ENCODE results near the gene NLRC3.

The NLRC3 gene

DNA sequence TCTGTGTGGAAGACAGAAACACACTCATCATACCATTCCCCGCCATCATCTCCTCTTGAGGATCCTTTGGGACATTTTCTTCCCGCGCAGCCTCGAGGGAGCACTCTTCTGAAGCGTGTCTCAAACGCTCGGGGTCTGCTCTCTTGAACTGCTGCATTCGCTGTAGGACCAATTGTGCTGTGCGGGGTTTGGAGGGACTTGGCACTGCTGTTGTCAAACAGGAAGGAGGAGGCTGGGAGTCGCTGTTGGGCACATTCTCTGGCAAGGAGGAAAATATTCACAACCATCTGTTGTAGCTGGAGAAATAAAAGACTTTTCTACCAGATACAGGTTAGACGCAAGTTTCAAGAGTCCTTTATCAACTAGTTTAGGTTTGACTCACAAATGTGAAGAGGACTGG is 29.2 kb upstream of the NLRC3 start:
- no peak for TF ChIP-seq ZNF274 (IDR thresholded peaks at IDR 0.05; ENCODE audit: low read depth, low read length)
- H3K4me3 ChIP-seq (ENCODE audit: low read length): no peak overlapping the region

DNA sequence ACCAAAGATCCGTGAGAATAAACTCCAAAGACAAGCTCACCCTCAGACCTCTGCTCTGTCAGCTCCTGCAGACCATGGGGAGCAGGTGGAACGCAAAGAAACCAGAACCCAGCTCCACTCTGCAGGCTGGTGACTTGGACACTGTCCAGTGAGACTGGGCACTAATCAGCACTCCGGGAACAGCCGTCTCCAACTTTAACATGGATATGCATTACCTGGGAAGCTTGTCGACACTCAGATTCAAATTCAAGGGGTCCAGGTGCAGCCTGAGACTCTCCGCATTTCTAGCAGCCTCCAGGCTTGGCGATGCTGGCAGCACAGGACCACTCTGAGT is 25.1 kb upstream of the NLRC3 start:
- no peak overlapping the region for H3K4me3 ChIP-seq (ENCODE audit: low read length)
- TF ChIP-seq ZNF274 (IDR thresholded peaks at IDR 0.05; ENCODE audit: low read depth, low read length): no peak

DNA sequence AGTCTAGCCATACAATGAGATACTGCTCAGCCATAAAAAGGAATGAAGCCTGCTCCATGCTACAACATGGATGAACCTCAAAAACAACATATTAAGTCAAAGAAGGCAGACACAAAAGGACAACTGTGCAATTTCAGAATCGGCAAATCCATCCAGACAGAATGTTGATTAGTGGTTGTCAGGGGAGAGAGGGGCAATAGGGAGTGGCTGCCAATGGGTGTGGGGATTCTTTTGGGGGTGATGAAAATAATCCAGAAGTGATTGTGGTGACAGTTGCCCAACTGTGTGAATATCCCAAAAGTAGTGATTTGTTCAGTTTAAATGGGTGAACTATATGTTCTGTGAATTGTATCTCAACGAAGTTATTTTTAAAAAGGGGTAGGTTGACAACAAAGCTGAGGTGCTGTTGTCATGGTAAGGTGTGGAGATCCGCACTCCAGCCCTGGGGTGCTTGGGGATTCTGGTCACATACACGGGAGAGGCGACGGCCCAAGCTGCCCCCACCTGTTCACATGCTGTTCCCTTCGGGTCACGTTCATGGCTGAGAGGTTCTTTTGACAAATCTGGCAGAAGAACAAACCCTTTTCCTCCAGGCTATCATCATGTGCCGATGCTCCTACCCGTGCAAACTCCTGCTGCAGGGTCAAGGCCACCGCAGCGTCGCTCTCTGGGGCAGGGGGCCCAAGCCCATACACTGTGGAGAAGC is 24.6 kb upstream of the NLRC3 start:
- no peak for TF ChIP-seq ZNF274 (IDR thresholded peaks at IDR 0.05; ENCODE audit: low read depth, low read length)
- no peak overlapping the region for H3K4me3 ChIP-seq (ENCODE audit: low read length)

DNA sequence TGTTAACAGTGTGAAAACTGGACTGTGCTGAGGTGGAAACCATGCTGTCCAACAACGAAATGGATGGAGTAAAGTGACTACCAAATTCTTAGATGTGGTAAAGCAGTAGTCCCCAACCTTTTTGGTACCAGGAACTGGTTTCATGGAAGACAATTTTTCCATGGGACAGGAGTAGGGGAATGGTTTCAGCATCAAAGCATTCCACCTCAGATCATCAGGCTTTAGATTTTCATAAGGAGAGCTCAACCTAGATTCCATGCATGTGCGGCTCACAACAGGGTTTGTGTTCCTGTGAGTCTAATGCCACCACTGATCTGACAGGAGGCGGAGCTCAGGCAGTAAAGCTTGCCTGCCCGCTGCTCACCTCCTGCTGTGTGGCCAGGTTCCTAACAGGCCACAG is 22.7 kb upstream of the NLRC3 start:
- H3K4me3 ChIP-seq (ENCODE audit: low read length): no peak overlapping the region
- TF ChIP-seq ZNF274 (IDR thresholded peaks at IDR 0.05; ENCODE audit: low read depth, low read length): no peak

DNA sequence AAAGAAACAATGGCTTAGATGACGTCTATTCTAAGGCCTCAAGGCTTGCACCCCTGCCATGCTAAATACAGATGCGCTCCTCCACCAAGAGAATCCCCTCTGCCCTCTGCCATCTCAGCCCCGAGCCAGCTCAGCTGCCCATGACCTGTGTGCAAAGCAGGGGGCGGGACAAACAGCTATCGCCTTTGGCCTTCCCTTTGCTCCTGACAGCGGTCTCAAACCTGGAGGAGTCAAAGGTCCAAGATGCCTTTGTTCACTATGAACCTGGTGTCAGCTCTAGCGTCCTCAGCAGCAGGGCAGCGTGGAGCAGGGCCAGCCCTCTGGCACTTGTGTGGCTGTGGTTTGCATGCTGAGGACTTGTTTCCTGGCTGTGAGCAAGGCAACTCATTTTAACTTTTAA is 21.9 kb upstream of the NLRC3 start:
- TF ChIP-seq ZNF274 (IDR thresholded peaks at IDR 0.05; ENCODE audit: low read depth, low read length): no peak
- no peak overlapping the region for H3K4me3 ChIP-seq (ENCODE audit: low read length)

DNA sequence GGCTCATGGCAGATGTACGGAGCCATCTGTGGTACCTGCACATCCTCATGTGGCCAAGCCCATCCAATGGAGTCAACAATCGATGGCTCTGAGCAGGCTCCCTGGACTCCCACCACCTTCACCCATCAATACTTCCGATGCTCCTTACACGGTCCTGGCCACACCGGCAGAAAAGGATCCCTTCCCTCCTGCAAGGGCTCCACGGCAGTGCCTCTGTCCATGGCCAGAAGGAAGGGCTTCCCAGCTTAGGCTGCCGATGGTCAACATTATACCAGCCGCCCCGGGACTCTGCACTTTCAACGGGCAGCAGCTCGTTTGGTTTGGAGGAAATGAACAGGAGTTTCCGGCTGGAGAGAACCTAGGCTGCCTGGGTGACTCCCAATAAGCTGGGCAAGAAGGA is 21.0 kb upstream of the NLRC3 start:
- H3K4me3 ChIP-seq (ENCODE audit: low read length): no peak overlapping the region
- no peak for TF ChIP-seq ZNF274 (IDR thresholded peaks at IDR 0.05; ENCODE audit: low read depth, low read length)

DNA sequence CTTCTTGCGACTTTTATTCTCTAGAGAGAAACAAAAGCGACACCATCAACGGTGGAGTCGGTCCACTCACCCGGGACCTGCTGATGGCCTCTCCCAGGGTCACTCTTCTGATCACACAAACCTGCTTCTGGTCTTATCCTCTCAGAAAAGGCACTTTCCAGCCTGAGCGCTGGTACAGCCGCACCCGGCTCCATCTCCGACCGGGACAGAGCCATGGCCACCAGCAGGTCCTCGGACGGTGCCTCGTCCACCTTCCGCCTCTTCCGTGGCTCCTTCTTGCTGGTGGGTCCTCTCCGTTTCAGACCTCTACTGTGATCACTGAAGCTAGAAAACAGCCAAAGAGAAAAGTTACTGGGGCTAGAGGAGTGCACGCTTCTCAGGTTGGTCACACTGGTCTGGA is 20.5 kb upstream of the NLRC3 start:
- no peak overlapping the region for H3K4me3 ChIP-seq (ENCODE audit: low read length)
- no peak for TF ChIP-seq ZNF274 (IDR thresholded peaks at IDR 0.05; ENCODE audit: low read depth, low read length)

DNA sequence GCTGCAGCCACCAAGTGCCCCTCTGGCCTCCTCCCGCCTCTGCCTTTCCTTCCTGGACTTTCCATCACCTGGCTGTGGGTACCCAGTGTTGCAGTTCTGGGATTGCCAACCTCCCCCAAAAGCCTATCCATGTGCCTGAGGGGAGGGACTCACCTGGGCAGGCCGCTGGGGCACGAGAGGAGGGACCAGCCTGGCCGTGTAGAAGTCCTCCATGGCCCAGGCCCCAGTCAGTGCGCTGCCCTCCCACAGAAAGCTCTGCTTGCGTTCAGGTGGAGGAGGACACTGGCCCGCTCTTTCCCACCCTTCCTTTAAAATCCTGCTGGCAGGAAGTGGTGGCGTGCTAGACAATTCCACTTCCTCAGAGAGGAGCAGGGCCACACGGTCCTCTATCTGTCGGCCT is 20.0 kb upstream of the NLRC3 start:
- H3K4me3 ChIP-seq (ENCODE audit: low read length): no peak overlapping the region
- no peak for TF ChIP-seq ZNF274 (IDR thresholded peaks at IDR 0.05; ENCODE audit: low read depth, low read length)

DNA sequence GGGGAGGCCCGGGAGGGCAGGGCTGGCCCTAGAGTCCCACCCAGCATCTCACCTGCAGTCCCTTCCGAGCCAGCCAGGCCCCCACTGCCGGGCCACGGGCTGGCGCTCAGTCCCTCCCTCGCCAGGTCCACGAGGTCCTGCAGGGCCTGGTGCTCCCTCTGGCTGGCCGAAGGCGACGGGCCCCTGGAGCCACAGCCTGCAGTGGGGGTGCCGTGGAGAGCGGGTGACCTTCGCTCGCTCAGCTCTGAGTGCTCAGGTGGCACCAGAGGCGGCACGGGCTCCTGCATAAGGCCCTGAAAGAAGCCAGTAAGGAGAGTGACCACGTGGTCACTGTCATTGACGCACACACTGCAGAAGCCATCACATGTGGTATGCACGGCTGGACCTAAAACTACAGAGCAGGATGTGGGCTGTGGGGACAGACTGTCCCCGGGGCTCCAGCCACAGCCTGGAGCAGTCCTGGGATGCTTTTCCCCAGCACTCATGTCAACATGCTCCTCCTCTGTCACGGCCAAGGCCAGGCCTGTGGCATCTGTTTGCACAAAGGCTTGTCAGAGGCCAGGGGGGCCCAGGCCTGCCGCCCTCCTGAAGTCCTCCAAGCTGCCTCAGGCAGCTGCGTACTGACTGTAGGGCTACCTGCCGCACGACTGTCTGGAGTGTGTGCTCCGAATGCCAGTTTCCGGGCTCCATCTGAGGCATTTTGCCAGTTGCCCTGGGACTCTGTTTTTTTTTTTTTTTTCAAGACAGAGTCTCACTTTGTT is 19.1 kb upstream of the NLRC3 start:
- TF ChIP-seq ZNF274 (IDR thresholded peaks at IDR 0.05; ENCODE audit: low read depth, low read length): no peak
- no peak overlapping the region for H3K4me3 ChIP-seq (ENCODE audit: low read length)

DNA sequence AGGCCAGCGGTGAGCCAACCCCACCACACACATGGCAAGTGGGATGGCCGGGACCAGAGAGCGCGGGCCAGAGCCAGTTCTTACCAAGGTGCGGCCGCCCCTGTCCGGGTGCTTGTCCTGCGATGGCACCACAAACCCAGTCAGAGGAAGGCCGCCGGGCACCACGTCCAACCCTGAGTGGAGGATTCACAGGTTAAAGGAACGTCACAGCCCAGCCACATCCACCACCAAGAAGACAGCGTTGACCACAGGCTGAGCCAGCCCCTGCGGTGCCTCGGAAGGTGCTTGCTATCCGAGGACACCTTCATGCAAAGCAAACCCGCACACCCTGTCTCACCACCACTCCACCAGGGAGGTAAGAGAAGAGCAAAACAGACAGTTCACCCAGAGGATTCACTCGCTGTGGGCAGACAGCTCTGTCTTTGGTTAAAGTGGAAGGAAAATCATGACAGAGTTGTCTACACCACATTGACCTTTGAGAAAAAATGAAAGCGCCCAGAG is 18.4 kb upstream of the NLRC3 start:
- TF ChIP-seq ZNF274 (IDR thresholded peaks at IDR 0.05; ENCODE audit: low read depth, low read length): no peak
- H3K4me3 ChIP-seq (ENCODE audit: low read length): no peak overlapping the region

DNA sequence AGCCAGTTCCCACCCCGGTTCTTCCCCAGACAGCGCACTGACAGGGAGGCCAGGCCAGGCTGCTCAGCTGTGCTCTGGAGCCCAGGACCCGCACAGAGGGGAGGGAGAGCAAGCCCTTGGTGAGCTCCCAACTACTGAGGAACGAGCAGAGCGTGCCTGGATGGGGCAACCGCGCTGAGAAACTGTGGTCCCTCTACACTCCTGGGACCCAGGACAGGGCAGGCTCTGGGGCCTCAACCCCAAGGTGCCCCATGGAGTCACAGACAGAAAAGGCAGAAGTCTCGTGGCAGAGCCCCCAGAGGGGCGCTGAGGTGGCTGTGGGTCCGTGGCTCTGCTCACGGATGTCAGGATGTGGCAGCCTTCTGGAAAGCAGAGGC is 17.9 kb upstream of the NLRC3 start:
- H3K4me3 ChIP-seq (ENCODE audit: low read length): no peak overlapping the region
- no peak for TF ChIP-seq ZNF274 (IDR thresholded peaks at IDR 0.05; ENCODE audit: low read depth, low read length)

DNA sequence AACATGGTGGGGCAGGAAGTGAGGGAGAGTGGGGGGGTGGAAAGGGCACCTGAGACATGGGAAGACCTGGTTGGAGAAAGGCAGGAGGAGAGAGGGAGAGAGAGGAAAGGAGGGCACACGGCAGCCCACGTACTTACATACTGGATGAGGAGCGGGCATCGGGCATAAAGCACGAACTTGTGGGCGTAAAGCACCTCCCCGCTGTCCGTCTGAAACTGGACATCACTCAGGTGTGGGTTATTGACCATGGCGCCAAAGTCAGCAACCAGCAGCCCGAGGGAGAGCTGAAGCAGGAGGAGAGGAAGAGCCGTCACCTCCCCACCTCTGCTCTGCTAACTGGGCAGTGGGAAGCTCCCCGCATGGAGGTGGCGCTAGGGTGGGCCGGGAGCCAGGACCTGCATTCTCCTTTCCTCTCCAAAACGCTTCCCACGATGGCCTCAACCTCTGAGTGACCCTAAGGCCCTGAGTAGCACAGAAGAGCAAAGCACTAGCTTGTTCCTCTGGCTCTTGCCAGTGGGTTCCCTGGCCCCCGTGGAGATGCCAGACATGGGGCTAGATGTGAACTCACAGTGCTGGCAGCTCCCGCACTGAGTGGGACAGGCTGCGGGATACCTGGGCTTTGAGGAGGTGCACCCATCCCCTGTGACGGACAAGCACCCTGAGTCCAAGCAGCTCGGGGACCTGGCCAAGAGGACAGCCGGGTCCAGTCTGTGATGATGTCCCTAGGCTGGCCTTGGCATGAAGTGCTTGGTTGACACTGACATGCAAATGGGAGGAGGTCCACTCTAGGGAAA is 17.3 kb upstream of the NLRC3 start:
- H3K4me3 ChIP-seq (ENCODE audit: low read length): no peak overlapping the region
- no peak for TF ChIP-seq ZNF274 (IDR thresholded peaks at IDR 0.05; ENCODE audit: low read depth, low read length)

DNA sequence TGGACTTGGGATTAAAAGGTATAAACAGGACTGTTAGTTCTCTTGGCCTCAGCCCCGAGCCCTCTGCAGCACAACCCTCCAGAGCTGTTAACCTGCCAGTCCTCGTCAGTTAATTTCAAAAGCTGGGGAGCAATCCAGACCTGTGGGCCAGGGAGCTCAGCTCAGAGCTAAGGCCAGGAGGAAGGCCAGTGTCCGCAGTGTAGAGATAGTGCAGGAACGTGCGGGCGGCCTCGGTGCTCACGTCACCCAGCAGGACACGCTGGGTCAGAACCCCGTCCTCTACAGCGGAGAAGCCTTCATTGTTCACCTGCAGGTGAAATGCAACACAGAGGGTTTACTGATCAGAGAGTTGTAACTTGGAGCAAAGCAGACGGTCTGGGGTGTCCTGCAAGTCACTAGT is 15.4 kb upstream of the NLRC3 start:
- TF ChIP-seq ZNF274 (IDR thresholded peaks at IDR 0.05; ENCODE audit: low read depth, low read length): no peak
- no peak overlapping the region for H3K4me3 ChIP-seq (ENCODE audit: low read length)

DNA sequence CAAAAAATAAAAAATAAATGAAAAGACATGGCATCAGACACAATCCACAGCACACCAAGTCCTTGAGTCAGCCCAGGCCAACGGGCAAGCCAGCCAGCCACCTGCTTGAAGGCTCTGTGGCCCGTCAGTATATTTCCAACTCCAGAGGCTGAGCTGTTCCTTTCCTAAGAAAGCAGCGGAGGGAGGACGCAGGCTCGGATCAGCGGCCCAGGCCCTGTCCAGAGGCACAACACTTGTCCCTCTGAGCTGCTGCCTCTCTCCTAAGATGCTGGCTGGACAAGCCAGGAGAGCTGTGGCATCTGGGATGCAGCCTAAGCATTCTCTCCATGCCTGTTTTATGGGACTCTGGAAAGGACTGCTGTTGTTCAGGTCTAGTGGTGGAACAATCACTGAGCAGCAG is 14.8 kb upstream of the NLRC3 start:
- H3K4me3 ChIP-seq (ENCODE audit: low read length): no peak overlapping the region
- TF ChIP-seq ZNF274 (IDR thresholded peaks at IDR 0.05; ENCODE audit: low read depth, low read length): no peak

DNA sequence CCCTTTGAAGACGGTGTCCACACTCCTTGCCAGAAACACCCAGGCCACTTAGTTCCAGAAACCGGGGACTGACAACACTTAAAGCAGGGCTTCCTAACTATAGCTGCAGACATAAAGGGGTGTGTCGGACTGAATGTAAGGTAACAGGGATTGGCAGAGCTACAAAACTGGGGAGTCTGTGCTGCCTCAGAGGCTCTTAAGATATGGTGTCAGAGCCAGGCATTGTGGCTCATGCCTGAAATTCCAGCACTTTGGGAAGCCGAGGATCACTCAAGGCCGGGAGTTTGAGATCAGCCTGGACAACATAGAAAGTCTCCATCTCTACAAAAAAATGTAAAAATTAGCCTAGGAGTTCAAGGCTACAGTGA is 14.2 kb upstream of the NLRC3 start:
- no peak for TF ChIP-seq ZNF274 (IDR thresholded peaks at IDR 0.05; ENCODE audit: low read depth, low read length)
- no peak overlapping the region for H3K4me3 ChIP-seq (ENCODE audit: low read length)

Data from GM08714 (cell line).